C4-2B (cell line): Measurements from ENCODE around the gene POLR2L.
A peak's percentile ranks its signal among the peaks of the same experiment; 100 is the strongest.

ENCODE experiments used
- H3K27ac ChIP-seq: fragments of 450-650 bp; 2 replicates; pipeline ENCODE4 v1.5.1; 2017
- ZFX ChIP-seq: fragments of 450-650 bp; IDR thresholded peaks from 2 replicates; pipeline ENCODE4 v1.6.1; 2017
- TF ChIP-seq, protein P1 (sequence below): fragments of 450-650 bp; conservative IDR thresholded peaks from 2 replicates; pipeline ENCODE4 v1.5.1; 2017; ENCODE audit warnings: mild to moderate bottlenecking

The POLR2L gene

GRCh38 chr11:842370-843002, at the start of gene POLR2L, which contains the start of gene TSPAN4:
Gene POLR2L, minus strand, starts transcription at chr11:842529. Its CDS starts 21 bp downstream, at chr11:842508.
Gene TSPAN4, plus strand, starts transcription at chr11:842852. Its CDS starts 7,453 bp downstream, at chr11:850305.
- peak; percentile 81; the same call in 1 of the 2 replicates for TF ChIP-seq ZFX
- TF ChIP-seq, protein P1, sequence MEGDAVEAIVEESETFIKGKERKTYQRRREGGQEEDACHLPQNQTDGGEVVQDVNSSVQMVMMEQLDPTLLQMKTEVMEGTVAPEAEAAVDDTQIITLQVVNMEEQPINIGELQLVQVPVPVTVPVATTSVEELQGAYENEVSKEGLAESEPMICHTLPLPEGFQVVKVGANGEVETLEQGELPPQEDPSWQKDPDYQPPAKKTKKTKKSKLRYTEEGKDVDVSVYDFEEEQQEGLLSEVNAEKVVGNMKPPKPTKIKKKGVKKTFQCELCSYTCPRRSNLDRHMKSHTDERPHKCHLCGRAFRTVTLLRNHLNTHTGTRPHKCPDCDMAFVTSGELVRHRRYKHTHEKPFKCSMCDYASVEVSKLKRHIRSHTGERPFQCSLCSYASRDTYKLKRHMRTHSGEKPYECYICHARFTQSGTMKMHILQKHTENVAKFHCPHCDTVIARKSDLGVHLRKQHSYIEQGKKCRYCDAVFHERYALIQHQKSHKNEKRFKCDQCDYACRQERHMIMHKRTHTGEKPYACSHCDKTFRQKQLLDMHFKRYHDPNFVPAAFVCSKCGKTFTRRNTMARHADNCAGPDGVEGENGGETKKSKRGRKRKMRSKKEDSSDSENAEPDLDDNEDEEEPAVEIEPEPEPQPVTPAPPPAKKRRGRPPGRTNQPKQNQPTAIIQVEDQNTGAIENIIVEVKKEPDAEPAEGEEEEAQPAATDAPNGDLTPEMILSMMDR = no peak
- H3K27ac ChIP-seq = peak within 1 kb of the TSS; percentile 86

DNA sequence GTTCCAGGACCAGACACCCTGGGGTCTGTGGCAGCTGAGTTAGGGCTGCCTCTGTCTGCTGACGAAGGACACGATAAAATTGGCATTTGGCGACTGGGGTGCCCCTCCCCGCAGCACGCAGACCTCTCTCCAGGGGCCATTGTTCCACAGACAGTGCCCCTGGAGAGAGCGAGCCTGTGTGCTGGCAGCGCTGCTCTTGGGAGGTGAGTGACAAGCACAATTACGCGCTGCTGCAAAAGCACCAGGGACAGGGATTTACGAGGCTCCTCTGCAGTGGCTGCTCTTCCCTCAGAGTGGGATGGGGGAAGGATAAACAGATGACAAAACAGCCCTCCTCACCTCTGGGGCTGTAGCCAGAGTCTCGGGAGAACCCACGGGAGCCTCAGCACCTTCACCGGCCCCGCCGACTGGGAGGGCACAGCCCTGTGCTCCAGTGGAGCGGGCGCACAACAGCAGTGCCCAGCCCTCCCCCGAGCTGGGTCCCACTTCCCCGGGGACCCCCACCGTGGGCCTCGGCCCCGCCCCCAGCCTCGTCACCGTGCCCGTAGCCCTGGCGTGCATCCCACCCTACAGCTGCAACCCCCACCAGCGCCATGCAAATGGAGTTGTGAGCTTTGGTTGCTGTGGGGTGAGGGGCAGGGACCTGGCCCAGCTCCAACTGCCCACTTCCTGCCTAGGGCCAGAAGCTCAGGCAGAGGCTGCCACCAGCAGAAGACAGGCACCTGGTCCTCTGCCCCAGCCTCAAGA, 48.6 kb upstream of the POLR2L start:
- TF ChIP-seq, protein P1 = no peak
- no peak for TF ChIP-seq ZFX
- no peak overlapping the region for H3K27ac ChIP-seq

- no peak overlapping the region for H3K27ac ChIP-seq
- TF ChIP-seq, protein P1 = no peak
- no peak for TF ChIP-seq ZFX
These were observed 47.6 kb upstream of the POLR2L start for GRCh38 chr11:889687-890475.

- TF ChIP-seq, protein P1 = no peak
- TF ChIP-seq ZFX = no peak
- H3K27ac ChIP-seq = no peak overlapping the region
These were observed 46.9 kb upstream of the POLR2L start for GRCh38 chr11:889257-889656.

GRCh38 chr11:888310-889212, 46.2 kb upstream of the POLR2L start:
- H3K27ac ChIP-seq = no peak overlapping the region
- TF ChIP-seq, protein P1 = no peak
- no peak for TF ChIP-seq ZFX

DNA sequence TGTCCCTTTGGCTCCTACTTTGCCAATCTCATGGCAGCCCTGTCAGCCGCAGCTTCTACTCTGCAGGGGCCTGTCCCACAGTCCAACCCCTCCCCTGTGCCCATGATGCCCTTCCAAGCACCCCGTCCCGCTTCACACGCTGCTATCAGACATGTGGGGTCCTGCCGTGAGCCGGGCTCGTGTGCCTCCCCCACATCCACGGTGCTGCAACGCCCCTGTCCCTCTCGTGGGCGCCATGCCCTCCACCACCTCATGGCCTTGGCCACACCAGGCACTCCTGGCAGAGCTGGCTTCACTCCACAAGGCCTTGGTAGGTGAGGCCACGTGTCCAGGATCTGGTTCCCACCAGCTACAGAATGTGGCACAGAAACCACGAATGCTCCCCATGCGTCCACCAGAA, 45.3 kb upstream of the POLR2L start:
- H3K27ac ChIP-seq = no peak overlapping the region
- TF ChIP-seq, protein P1 = no peak
- no peak for TF ChIP-seq ZFX
